Loucy (cell line): ENCODE results near the gene PDS5B.

Experiments used
- EZH2phosphoT487 ChIP-seq: fragments of 200-600 bp; IDR thresholded peaks from 2 replicates; pipeline ENCODE4 v1.6.1; 2018; ENCODE audit warnings: antibody characterized with exemption, mild to moderate bottlenecking, moderate library complexity, borderline replicate concordance
- TF ChIP-seq, protein P1 (sequence below): fragments of 200-600 bp; sonication (generic); conservative IDR thresholded peaks from 2 replicates; pipeline ENCODE4 v1.5.1; 2014; ENCODE audit warnings: mild to moderate bottlenecking, antibody characterized with exemption, low read length

DNA sequence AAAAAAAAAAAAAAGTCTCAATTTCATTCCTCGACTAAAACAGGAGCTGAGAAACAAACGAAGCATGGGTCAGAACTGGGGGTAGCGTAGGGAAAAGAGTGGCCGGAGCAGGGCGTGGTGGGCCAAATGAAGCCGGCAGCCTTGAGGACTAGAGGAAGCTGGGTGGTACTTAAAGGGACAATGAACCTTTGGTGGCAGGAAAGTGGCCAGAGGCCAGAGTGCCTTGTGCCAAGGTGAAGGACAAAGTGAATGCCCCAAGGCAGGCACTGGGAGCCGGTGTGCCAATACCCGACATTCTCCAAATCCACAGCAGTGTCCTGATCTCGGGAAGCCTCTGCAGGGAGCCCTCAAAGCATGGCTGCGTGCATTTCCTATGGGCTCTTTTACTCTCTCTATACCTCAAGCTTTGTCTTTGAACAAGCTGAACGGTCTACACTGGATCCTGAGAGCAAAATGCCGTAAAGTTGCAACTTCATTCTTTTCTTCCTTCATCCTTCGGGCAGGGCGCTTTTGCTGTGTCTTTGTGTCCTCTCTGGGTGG lies 235.0 kb downstream of the PDS5B start:
- TF ChIP-seq, protein P1, sequence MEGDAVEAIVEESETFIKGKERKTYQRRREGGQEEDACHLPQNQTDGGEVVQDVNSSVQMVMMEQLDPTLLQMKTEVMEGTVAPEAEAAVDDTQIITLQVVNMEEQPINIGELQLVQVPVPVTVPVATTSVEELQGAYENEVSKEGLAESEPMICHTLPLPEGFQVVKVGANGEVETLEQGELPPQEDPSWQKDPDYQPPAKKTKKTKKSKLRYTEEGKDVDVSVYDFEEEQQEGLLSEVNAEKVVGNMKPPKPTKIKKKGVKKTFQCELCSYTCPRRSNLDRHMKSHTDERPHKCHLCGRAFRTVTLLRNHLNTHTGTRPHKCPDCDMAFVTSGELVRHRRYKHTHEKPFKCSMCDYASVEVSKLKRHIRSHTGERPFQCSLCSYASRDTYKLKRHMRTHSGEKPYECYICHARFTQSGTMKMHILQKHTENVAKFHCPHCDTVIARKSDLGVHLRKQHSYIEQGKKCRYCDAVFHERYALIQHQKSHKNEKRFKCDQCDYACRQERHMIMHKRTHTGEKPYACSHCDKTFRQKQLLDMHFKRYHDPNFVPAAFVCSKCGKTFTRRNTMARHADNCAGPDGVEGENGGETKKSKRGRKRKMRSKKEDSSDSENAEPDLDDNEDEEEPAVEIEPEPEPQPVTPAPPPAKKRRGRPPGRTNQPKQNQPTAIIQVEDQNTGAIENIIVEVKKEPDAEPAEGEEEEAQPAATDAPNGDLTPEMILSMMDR = no peak
- TF ChIP-seq EZH2phosphoT487 = no peak
